ENCODE results near the gene NQO1.

GRCh38 chr16:69688589-69688988, 37.8 kb downstream of the NQO1 start:
- no peak for TF ChIP-seq RXRA (IDR thresholded peaks at IDR 0.05)
- TF ChIP-seq YY1 (IDR thresholded peaks at IDR 0.05): no peak
- TF ChIP-seq EGR1 (IDR thresholded peaks at IDR 0.05; ENCODE audit: low read depth in 2 of 2): no peak
- no peak for TF ChIP-seq CTCF (IDR thresholded peaks at IDR 0.05; ENCODE audit: low read depth, low read length, missing input control)
- no peak for TF ChIP-seq MAX (IDR thresholded peaks at IDR 0.05)
- TF ChIP-seq REST (IDR thresholded peaks at IDR 0.05): no peak
- no peak for TF ChIP-seq GABPA (IDR thresholded peaks at IDR 0.05 in 1 of 2, conservative IDR thresholded peaks at IDR 0.05 in 1 of 2)
- TF ChIP-seq JUND (IDR thresholded peaks at IDR 0.05): no peak
